Hepatocyte (in vitro differentiated cells): ENCODE results near the gene LUC7L. TPM values are rescaled to one million over a fixed set of nuclear protein-coding genes. Genes with fewer than 3 reads are reported as not detected.

ENCODE experiments used
- DNase-seq: peaks from one replicate; pipeline ENCODE4 v3.0.0-alpha.2; 2016; ENCODE audit warnings: low spot score
- H2AFZ ChIP-seq: fragments of 200-600 bp; sonication (generic); 2 replicates; pipeline ENCODE4 v1.6.0; 2016; ENCODE audit warnings: antibody characterized with exemption, mild to moderate bottlenecking
- H3K27ac ChIP-seq: fragments of 200-600 bp; sonication (generic); 2 replicates; pipeline ENCODE4 v1.5.1; 2016; ENCODE audit warnings: mild to moderate bottlenecking
- H3K27me3 ChIP-seq: fragments of 200-600 bp; sonication (generic); 2 replicates; pipeline ENCODE4 v1.6.1; 2016
- H3K36me3 ChIP-seq: fragments of 200-600 bp; sonication (generic); replicated peaks from 2 replicates; pipeline ENCODE4 v1.5.1; 2016; ENCODE audit warnings: low read depth; ENCODE audit not compliant: insufficient read depth
- H3K4me1 ChIP-seq: fragments of 200-600 bp; sonication (generic); 2 replicates; pipeline ENCODE4 v1.5.1; 2016; ENCODE audit warnings: mild to moderate bottlenecking, moderate library complexity; ENCODE audit not compliant: insufficient read depth
- H3K4me2 ChIP-seq: fragments of 200-600 bp; sonication (generic); 2 replicates; pipeline ENCODE4 v1.6.0; 2016
- H3K4me3 ChIP-seq: fragments of 200-600 bp; sonication (generic); 2 replicates; pipeline ENCODE4 v1.5.1; 2016; ENCODE audit warnings: mild to moderate bottlenecking
- H3K79me2 ChIP-seq: fragments of 200-600 bp; sonication (generic); 2 replicates; pipeline ENCODE4 v1.6.0; 2017; ENCODE audit warnings: mild to moderate bottlenecking
- H3K9me2 ChIP-seq: fragments of 200-600 bp; sonication (generic); replicated peaks from 2 replicates; pipeline ENCODE4 v1.6.0; 2017; ENCODE audit warnings: mild to moderate bottlenecking; ENCODE audit not compliant: insufficient read depth
- H3K9me3 ChIP-seq: fragments of 200-600 bp; sonication (generic); 2 replicates; pipeline ENCODE4 v1.5.1; 2016; ENCODE audit warnings: low read depth, mild to moderate bottlenecking
- H4K20me1 ChIP-seq: fragments of 200-600 bp; sonication (generic); 2 replicates; pipeline ENCODE4 v1.6.0; 2016; ENCODE audit warnings: mild to moderate bottlenecking; ENCODE audit not compliant: insufficient read depth, poor library complexity, severe bottlenecking
- CTCF ChIP-seq: fragments of 200-600 bp; sonication (generic); IDR thresholded peaks from 2 replicates; pipeline ENCODE4 v1.5.1; 2016; ENCODE audit warnings: antibody characterized with exemption, mild to moderate bottlenecking; ENCODE audit not compliant: poor library complexity
- EZH2 ChIP-seq: fragments of 200-600 bp; sonication (generic); IDR thresholded peaks from 2 replicates; pipeline ENCODE4 v1.6.1; 2016; ENCODE audit warnings: antibody characterized with exemption, mild to moderate bottlenecking, borderline replicate concordance
- EZH2phosphoT487 ChIP-seq: fragments of 200-600 bp; sonication (generic); IDR thresholded peaks from one replicate; pipeline ENCODE4 v1.6.1; 2018; ENCODE audit warnings: antibody characterized with exemption, mild to moderate bottlenecking, low read depth, moderate library complexity; ENCODE audit not compliant: unreplicated experiment, severe bottlenecking
- WGBS: methylation state at CpG from one replicate; pipeline ENCODE4 v1.1.6; 2016; ENCODE audit warnings: low lambda C conversion rate; ENCODE audit errors: missing lambda C conversion rate; 5-methylcytosine and 5-hydroxymethylcytosine counted together
- polyA plus RNA-seq: library from polyadenylated mRNA; unstranded; fragments of >200 nt; fragmentation: Nextera tagmentation; extraction: Ambion mirVana; gene quantifications from 2 replicates; pipeline ENCODE4 v1.2.1, GENCODE V29; 2016
- total RNA-seq: library from RNA; depleted of rRNA; stranded (reverse); fragments of >200 nt; gene quantifications from 2 replicates; pipeline ENCODE4 v1.2.3, GENCODE V29; 2014

The LUC7L gene
- total RNA-seq (74.1 and 75.4 TPM in 2 replicates), polyA plus RNA-seq (75.2 and 88.1 TPM in 2 replicates)

- no peaks in the 10 kb centered on the region for H3K9me3 ChIP-seq
- 2% methylated on average over 80 of the region's 88 CpGs for WGBS
- no peaks in the 10 kb centered on the region for H3K36me3 ChIP-seq
- H3K79me2 ChIP-seq: peaks cover 49% of the 10 kb centered on the region
- TF ChIP-seq EZH2 (no peak), EZH2phosphoT487 (no peak), CTCF (no peak)
- H3K9me2 ChIP-seq: no peaks in the 10 kb centered on the region
- H3K27ac ChIP-seq: peak within 1 kb of the TSS; percentile 100
- peaks cover 11% of the 10 kb centered on the region for H3K4me1 ChIP-seq
- H3K4me2 ChIP-seq: peak within 1 kb of the TSS; percentile 82
- H2AFZ ChIP-seq: peak within 1 kb of the TSS; percentile 83
- peaks cover 34% of the 10 kb centered on the region for H4K20me1 ChIP-seq
- peak within 1 kb of the TSS; percentile 96 for H3K4me3 ChIP-seq
- no peaks in the 10 kb centered on the region for H3K27me3 ChIP-seq
- peak; percentile 94 for DNase-seq
These were observed at the start of gene LUC7L for GRCh38 chr16:228852-229730. TSS of gene LUC7L (minus strand) at chr16:229449. CDS start at chr16:229339, 110 bp downstream.

GRCh38 chr16:278863-279366 lies 49.7 kb upstream of the LUC7L start:
- no peak overlapping the region for H2AFZ ChIP-seq
- peaks cover 55% of the 10 kb centered on the region for H3K27me3 ChIP-seq
- no peak overlapping the region for H3K4me2 ChIP-seq
- no peak for DNase-seq
- WGBS: 80% methylated on average over 6 of the region's 6 CpGs
- no peaks in the 10 kb centered on the region for H3K79me2 ChIP-seq
- H3K9me3 ChIP-seq: no peaks in the 10 kb centered on the region
- no peak overlapping the region for H3K4me3 ChIP-seq
- H4K20me1 ChIP-seq: no peaks in the 10 kb centered on the region
- TF ChIP-seq EZH2 (no peak), EZH2phosphoT487 (no peak), CTCF (no peak)
- H3K9me2 ChIP-seq: no peaks in the 10 kb centered on the region
- H3K36me3 ChIP-seq: no peaks in the 10 kb centered on the region
- H3K4me1 ChIP-seq: peaks cover 6% of the 10 kb centered on the region
- no peak overlapping the region for H3K27ac ChIP-seq

- peaks cover 6% of the 10 kb centered on the region for H3K4me1 ChIP-seq
- DNase-seq: no peak
- 86% methylated on average over 20 of the region's 20 CpGs for WGBS
- no peak overlapping the region for H3K27ac ChIP-seq
- no peaks in the 10 kb centered on the region for H4K20me1 ChIP-seq
- H2AFZ ChIP-seq: no peak overlapping the region
- no peaks in the 10 kb centered on the region for H3K36me3 ChIP-seq
- TF ChIP-seq EZH2phosphoT487 (no peak), EZH2 (no peak), CTCF (no peak)
- peaks cover 48% of the 10 kb centered on the region for H3K27me3 ChIP-seq
- no peaks in the 10 kb centered on the region for H3K79me2 ChIP-seq
- H3K4me2 ChIP-seq: no peak overlapping the region
- H3K4me3 ChIP-seq: no peak overlapping the region
- H3K9me3 ChIP-seq: no peaks in the 10 kb centered on the region
- no peaks in the 10 kb centered on the region for H3K9me2 ChIP-seq
These were observed 47.3 kb upstream of the LUC7L start for GRCh38 chr16:276426-277077.
